HL-60 (cell line): ENCODE results near the gene RNGTT.

Experiments
- DNase-seq, 2 experiments: peaks; one replicate each; pipeline ENCODE4 v3.0.0-alpha.2; 2010 to 2020; ENCODE audit warnings: low read depth in 1 of 2, low spot score in 1 of 2
- H3K27ac ChIP-seq: fragments of 250-450 bp; sonication (Bioruptor Pico); replicated peaks from 2 replicates; pipeline ENCODE4 v1.5.1; 2020; ENCODE audit warnings: mild to moderate bottlenecking, moderate library complexity
- H3K27me3 ChIP-seq: fragments of 250-450 bp; sonication (Bioruptor Pico); 2 replicates; pipeline ENCODE4 v1.5.1; 2021; ENCODE audit warnings: mild to moderate bottlenecking, moderate library complexity; ENCODE audit not compliant: insufficient read depth, poor library complexity, severe bottlenecking
- H3K4me3 ChIP-seq: replicated peaks from 2 replicates; pipeline ENCODE4 v1.5.1; 2011; ENCODE audit warnings: mild to moderate bottlenecking, control low read depth, low read length; ENCODE audit not compliant: insufficient read depth
- GABPA ChIP-seq: IDR thresholded peaks from 2 replicates; pipeline ENCODE4 v1.6.1; 2012; ENCODE audit warnings: low read depth
- POLR2AphosphoS5 ChIP-seq: IDR thresholded peaks from 2 replicates; pipeline ENCODE4 v1.6.1; 2012; ENCODE audit warnings: low read depth
- SPI1 ChIP-seq: IDR thresholded peaks from 2 replicates; pipeline ENCODE4 v1.6.1; 2012; ENCODE audit warnings: low read depth, mild to moderate bottlenecking, borderline replicate concordance
- long read RNA-seq: library from polyadenylated mRNA; unstranded; transcript quantifications from one replicate; pipeline ENCODE4 v2.0.0, GENCODE V29; 2020
- TF ChIP-seq, protein P1 (sequence below): IDR thresholded peaks from one replicate; pipeline ENCODE4 v1.5.1; 2011; ENCODE audit warnings: low read length, control low read depth, inconsistent platforms; ENCODE audit not compliant: insufficient read depth
- TF ChIP-seq, protein P2 (sequence below): IDR thresholded peaks from 2 replicates; pipeline ENCODE4 v1.6.1; 2012; ENCODE audit warnings: low read depth; ENCODE audit not compliant: insufficient replicate concordance

Gene RNGTT
- long read RNA-seq, full-length matches to known transcripts = 111 of 148 reads
- long read RNA-seq, partial matches to known transcripts = 12 of 148 reads
- long read RNA-seq, other reads (novel, unspliced or antisense) = 25 of 148 reads

DNA sequence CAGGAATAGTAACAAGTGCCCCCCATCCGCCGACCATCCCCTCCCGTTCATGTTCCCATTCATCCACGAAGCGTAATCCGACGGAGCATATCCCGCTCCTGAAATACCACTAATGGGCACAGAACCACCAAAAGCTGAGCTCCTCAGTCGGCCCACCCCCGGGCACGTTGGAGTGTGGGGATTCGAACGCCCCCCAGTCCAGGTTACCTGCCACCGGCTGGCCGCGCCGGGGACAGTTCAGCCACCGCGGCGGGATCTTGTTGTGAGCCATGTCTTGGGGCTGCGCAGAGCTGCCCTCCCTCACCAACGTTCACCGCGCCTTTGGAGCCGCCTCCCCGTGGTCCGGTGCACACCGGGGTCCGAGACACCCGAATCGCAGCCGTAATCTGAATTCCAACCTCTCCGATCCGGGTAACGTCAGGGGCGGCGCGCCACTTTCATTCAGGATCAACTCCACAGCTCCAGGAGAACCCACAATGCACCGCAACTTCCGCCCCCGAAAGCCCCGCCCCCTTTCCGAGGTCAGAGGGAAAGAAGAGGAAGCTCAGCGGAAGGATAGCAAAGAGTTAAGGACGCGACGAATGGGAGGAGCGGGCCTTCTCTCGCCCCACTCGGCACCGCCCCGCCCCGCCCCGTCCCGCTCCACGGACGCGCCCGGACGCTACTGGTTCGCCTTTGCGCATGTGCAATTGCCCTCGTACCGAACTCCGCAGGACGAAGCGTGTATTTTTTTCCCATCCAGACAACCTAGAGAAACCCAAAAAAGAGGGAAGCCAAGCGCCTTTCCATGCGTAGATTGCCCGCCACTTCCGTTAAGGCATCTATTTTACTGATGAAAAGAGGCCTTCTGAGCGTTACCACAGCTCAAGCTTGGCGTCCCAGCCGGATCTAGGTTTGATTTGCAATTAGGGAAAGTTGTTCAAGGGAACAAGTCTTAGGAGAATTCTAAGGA lies at the start of gene RNGTT:
Gene RNGTT, minus strand, starts transcription at position 480 of the 952 bp plus-strand sequence. Its CDS starts 209 bp downstream, at position 271.
- Histone ChIP-seq H3K27ac (peak within 1 kb of the TSS; percentile 84), H3K4me3 (peak within 1 kb of the TSS; percentile 99), H3K27me3 (no peaks in the 10 kb centered on the region)
- peak; percentile 94 to 99 for DNase-seq
- TF ChIP-seq SPI1 = peak; percentile 62; the same call in 1 of the 2 replicates
- TF ChIP-seq, protein P1, sequence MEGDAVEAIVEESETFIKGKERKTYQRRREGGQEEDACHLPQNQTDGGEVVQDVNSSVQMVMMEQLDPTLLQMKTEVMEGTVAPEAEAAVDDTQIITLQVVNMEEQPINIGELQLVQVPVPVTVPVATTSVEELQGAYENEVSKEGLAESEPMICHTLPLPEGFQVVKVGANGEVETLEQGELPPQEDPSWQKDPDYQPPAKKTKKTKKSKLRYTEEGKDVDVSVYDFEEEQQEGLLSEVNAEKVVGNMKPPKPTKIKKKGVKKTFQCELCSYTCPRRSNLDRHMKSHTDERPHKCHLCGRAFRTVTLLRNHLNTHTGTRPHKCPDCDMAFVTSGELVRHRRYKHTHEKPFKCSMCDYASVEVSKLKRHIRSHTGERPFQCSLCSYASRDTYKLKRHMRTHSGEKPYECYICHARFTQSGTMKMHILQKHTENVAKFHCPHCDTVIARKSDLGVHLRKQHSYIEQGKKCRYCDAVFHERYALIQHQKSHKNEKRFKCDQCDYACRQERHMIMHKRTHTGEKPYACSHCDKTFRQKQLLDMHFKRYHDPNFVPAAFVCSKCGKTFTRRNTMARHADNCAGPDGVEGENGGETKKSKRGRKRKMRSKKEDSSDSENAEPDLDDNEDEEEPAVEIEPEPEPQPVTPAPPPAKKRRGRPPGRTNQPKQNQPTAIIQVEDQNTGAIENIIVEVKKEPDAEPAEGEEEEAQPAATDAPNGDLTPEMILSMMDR = no peak
- TF ChIP-seq POLR2AphosphoS5 = peak; percentile 85
- TF ChIP-seq GABPA = peak; percentile 57; the same call in 1 of the 2 replicates
- TF ChIP-seq, protein P2, sequence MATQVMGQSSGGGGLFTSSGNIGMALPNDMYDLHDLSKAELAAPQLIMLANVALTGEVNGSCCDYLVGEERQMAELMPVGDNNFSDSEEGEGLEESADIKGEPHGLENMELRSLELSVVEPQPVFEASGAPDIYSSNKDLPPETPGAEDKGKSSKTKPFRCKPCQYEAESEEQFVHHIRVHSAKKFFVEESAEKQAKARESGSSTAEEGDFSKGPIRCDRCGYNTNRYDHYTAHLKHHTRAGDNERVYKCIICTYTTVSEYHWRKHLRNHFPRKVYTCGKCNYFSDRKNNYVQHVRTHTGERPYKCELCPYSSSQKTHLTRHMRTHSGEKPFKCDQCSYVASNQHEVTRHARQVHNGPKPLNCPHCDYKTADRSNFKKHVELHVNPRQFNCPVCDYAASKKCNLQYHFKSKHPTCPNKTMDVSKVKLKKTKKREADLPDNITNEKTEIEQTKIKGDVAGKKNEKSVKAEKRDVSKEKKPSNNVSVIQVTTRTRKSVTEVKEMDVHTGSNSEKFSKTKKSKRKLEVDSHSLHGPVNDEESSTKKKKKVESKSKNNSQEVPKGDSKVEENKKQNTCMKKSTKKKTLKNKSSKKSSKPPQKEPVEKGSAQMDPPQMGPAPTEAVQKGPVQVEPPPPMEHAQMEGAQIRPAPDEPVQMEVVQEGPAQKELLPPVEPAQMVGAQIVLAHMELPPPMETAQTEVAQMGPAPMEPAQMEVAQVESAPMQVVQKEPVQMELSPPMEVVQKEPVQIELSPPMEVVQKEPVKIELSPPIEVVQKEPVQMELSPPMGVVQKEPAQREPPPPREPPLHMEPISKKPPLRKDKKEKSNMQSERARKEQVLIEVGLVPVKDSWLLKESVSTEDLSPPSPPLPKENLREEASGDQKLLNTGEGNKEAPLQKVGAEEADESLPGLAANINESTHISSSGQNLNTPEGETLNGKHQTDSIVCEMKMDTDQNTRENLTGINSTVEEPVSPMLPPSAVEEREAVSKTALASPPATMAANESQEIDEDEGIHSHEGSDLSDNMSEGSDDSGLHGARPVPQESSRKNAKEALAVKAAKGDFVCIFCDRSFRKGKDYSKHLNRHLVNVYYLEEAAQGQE = no peak

DNA sequence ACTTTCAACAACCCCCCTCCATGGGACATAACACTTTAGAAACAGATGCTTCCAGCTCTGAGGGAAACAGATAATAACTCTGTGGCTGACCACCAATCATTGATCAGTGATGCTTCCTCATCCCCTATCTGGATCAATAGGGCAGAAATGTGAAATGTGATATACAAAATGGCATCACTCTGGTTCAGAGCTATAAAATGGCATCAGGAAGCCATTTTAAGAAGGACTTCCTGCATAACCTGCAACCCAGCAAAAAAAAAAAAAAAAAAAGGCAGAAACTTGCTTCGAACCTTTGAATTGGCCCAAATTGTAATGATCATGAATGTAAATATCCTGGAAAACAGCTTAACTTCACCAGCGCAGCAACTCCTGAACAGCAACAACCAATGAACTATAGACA lies 48.0 kb upstream of the RNGTT start:
- H3K27ac ChIP-seq = no peak overlapping the region
- no peak for DNase-seq
- TF ChIP-seq SPI1 (no peak), GABPA (no peak), POLR2AphosphoS5 (no peak)
- TF ChIP-seq, protein P2 = no peak
- TF ChIP-seq, protein P1 = no peak

DNA sequence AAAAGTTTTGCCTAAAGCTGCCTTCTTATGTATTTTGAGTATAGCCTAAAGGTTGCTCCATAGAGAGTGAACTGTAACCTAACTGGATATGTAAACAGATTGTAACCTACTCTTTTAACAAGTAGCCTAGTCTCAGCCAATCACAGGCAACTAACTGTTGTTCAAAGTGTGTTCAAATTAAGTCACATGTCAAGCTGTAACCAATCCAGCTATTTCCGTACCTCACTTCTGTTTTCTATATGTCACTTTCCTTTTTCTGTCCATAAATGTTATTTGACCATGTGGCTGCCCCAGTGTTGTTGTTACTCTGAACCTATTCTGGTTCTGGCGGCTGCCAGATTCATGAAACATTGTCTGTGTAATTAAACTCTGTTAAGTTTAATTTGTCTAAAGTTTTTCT lies 47.4 kb upstream of the RNGTT start:
- no peak overlapping the region for H3K27ac ChIP-seq
- H3K4me3 ChIP-seq = no peak overlapping the region
- DNase-seq = no peak
- no peak for TF ChIP-seq SPI1
- TF ChIP-seq GABPA = no peak
- TF ChIP-seq, protein P1 = no peak
- TF ChIP-seq POLR2AphosphoS5 = no peak
- TF ChIP-seq, protein P2 = no peak
- no peaks in the 10 kb centered on the region for H3K27me3 ChIP-seq

More for the DNA sequence above, 48.0 kb upstream of the RNGTT start:
- no peak overlapping the region for H3K4me3 ChIP-seq
- H3K27me3 ChIP-seq = no peaks in the 10 kb centered on the region
